Caco-2 (cell line): ENCODE measurements around the gene SNX30. TPM values are rescaled to one million over a fixed set of nuclear protein-coding genes. Genes with fewer than 3 reads are reported as not detected.

ENCODE experiments used
- BruUV-seq: library from RNA; stranded (reverse); fragments of 400-500 nt; replicated peaks from 2 replicates; lab custom pipeline; 2021; lab: Mats Ljungman, UMichigan
- CTCF ChIA-PET: fragments of 300-600 bp; sonication (Branson Sonifier 250); formaldehyde crosslinking; loops from one replicate; lab custom pipeline; 2022; ENCODE audit warnings: antibody characterized with exemption; lab: Charles Lee
- POLR2A ChIA-PET: fragments of 300-600 bp; sonication (Branson Sonifier 250); formaldehyde crosslinking; loops from one replicate; lab custom pipeline; 2022; ENCODE audit warnings: antibody characterized with exemption; lab: Charles Lee
- DNase-seq, 2 experiments: peaks; one replicate each; pipeline versions ENCODE4 v3.0.0 to v3.0.0-alpha.2; 2020 to 2022
- H3K27me3 ChIP-seq: replicated peaks from 2 replicates; pipeline ENCODE4 v1.6.0; 2011; ENCODE audit warnings: low read length; ENCODE audit not compliant: control insufficient read depth, insufficient read depth
- H3K36me3 ChIP-seq: 2 replicates; pipeline ENCODE4 v1.5.1; 2011; ENCODE audit warnings: low read length; ENCODE audit not compliant: control insufficient read depth, insufficient read depth
- H3K4me1 ChIP-seq: fragments of 250-450 bp; sonication (Bioruptor Pico); 2 replicates; pipeline ENCODE4 v1.5.1; 2020; ENCODE audit warnings: mild to moderate bottlenecking
- H3K4me3 ChIP-seq: 2 replicates; pipeline ENCODE4 v1.5.1; 2011; ENCODE audit warnings: low read depth, mild to moderate bottlenecking, control low read depth, low read length
- H3K9me3 ChIP-seq: fragments of 250-450 bp; sonication (Bioruptor Pico); 2 replicates; pipeline ENCODE4 v1.5.1; 2020; ENCODE audit warnings: mild to moderate bottlenecking, moderate library complexity
- H3K27ac Mint-ChIP-seq: one replicate; pipeline ENCODE4 v1.8.0; 2022; ENCODE audit warnings: mixed read lengths; ENCODE audit not compliant: unreplicated experiment
- H3K27me3 Mint-ChIP-seq: one replicate; pipeline ENCODE4 v1.8.0; 2022; ENCODE audit warnings: mixed read lengths; ENCODE audit not compliant: insufficient read depth, unreplicated experiment
- H3K36me3 Mint-ChIP-seq: one replicate; pipeline ENCODE4 v1.8.0; 2022; ENCODE audit warnings: mild to moderate bottlenecking, mixed read lengths; ENCODE audit not compliant: insufficient read depth, unreplicated experiment
- H3K4me1 Mint-ChIP-seq: one replicate; pipeline ENCODE4 v1.8.0; 2022; ENCODE audit warnings: low read depth, mixed read lengths; ENCODE audit not compliant: unreplicated experiment
- H3K4me3 Mint-ChIP-seq: one replicate; pipeline ENCODE4 v1.8.0; 2022; ENCODE audit warnings: mild to moderate bottlenecking, moderate library complexity, mixed read lengths; ENCODE audit not compliant: unreplicated experiment
- H3K9me3 Mint-ChIP-seq: one replicate; pipeline ENCODE4 v1.8.0; 2022; ENCODE audit warnings: mixed read lengths; ENCODE audit not compliant: unreplicated experiment
- CTCF ChIP-seq, 2 experiments: fragments of 200-600 bp in 1 of 2; IDR thresholded peaks; 1 replicate in 1 of 2; 2 replicates in 1 of 2; pipeline versions ENCODE4 v1.5.1 to v1.8.0; 2011 to 2022; ENCODE audit warnings: antibody characterized with exemption in 1 of 2, control low read depth in 1 of 2, inconsistent platforms in 1 of 2, low read depth in 1 of 2, low read length in 1 of 2, mild to moderate bottlenecking in 1 of 2, moderate library complexity in 1 of 2; ENCODE audit not compliant: insufficient read depth in 1 of 2, severe bottlenecking in 1 of 2, unreplicated experiment in 1 of 2
- intact Hi-C: fragments of 100-400 bp; cut with micrococcal nuclease; formaldehyde crosslinking; loops from one replicate; pipeline ENCODE4 v1.10.0; 2022; ENCODE audit not compliant: unreplicated experiment
- total RNA-seq: library from RNA; stranded (reverse); gene quantifications from 2 replicates; pipeline ENCODE4 v1.2.3, GENCODE V29; 2022

Gene SNX30
- total RNA-seq, 1 experiment from 2014 or later, result 21.8 TPM

- no peaks in the 10 kb centered on the region; the same call in 1 of the 2 replicates for H3K36me3 ChIP-seq
- peak; percentile 81 to 85 for DNase-seq
- H3K27me3 ChIP-seq, result no peaks in the 10 kb centered on the region
- no peaks in the 10 kb centered on the region for H3K27me3 Mint-ChIP-seq
- intact Hi-C loops, result loop anchor here (1.0 kb wide), 4 partner anchors 27 to 76 kb away; partner anchors contain the start of gene SNX30
- no TSS peak for BruUV-seq
- CTCF ChIA-PET, result interaction anchor here (0.5 to 1.1 kb wide), 6 partner anchors 10 to 348 kb away, joined by 3 to 18 read pairs (median 6); partner anchors contain the start of genes INIP and SNX30
- POLR2A ChIA-PET, result interaction anchor here (0.6 kb wide), 1 partner anchor 1188 kb away, joined by 5 read pairs; no protein-coding TSS in a partner anchor
- no peaks in the 10 kb centered on the region for H3K9me3 Mint-ChIP-seq
- H3K27ac Mint-ChIP-seq, result no peak overlapping the region
- peaks cover 9% of the 10 kb centered on the region for H3K36me3 Mint-ChIP-seq
- no peak overlapping the region for H3K4me3 ChIP-seq
- H3K9me3 ChIP-seq, result no peaks in the 10 kb centered on the region
- H3K4me1 Mint-ChIP-seq, result no peaks in the 10 kb centered on the region
- no peak overlapping the region for H3K4me3 Mint-ChIP-seq
- TF ChIP-seq CTCF (IDR thresholded peaks at IDR 0.05; ENCODE audit: insufficient read depth in 1 of 2, low read depth in 1 of 2, low read length in 1 of 2, severe bottlenecking in 1 of 2, unreplicated experiment in 1 of 2), result peak; percentile 83 to 90
- no peaks in the 10 kb centered on the region for H3K4me1 ChIP-seq
These were observed 42.8 kb downstream of the SNX30 start for GRCh38 chr9:112793213-112793810.

GRCh38 chr9:112794731-112795130, 44.2 kb downstream of the SNX30 start:
- no peak for TF ChIP-seq CTCF (IDR thresholded peaks at IDR 0.05; ENCODE audit: insufficient read depth in 1 of 2, low read depth in 1 of 2, low read length in 1 of 2, severe bottlenecking in 1 of 2, unreplicated experiment in 1 of 2)
- Mint-ChIP-seq H3K27me3 (no peaks in the 10 kb centered on the region), H3K27ac (no peak overlapping the region), H3K9me3 (no peaks in the 10 kb centered on the region), H3K4me3 (no peak overlapping the region), H3K4me1 (no peaks in the 10 kb centered on the region), H3K36me3 (peaks cover 9% of the 10 kb centered on the region)
- BruUV-seq, result no TSS peak
- Histone ChIP-seq H3K27me3 (no peaks in the 10 kb centered on the region), H3K4me1 (no peaks in the 10 kb centered on the region), H3K9me3 (no peaks in the 10 kb centered on the region), H3K36me3 (no peaks in the 10 kb centered on the region; the same call in 1 of the 2 replicates), H3K4me3 (no peak overlapping the region)
- CTCF ChIA-PET, result no interaction called here
- DNase-seq, result no peak
- POLR2A ChIA-PET, result interaction anchor here (0.5 kb wide), 1 partner anchor 630 kb away, joined by 3 read pairs; no protein-coding TSS in a partner anchor
- intact Hi-C loops, result no loop called here

GRCh38 chr9:112795921-112796320, 45.4 kb downstream of the SNX30 start:
- Histone ChIP-seq H3K4me1 (no peaks in the 10 kb centered on the region), H3K27me3 (no peaks in the 10 kb centered on the region), H3K36me3 (no peaks in the 10 kb centered on the region; the same call in 1 of the 2 replicates), H3K9me3 (no peaks in the 10 kb centered on the region), H3K4me3 (no peak overlapping the region)
- intact Hi-C loops, result no loop called here
- DNase-seq, result no peak
- Mint-ChIP-seq H3K36me3 (peaks cover 9% of the 10 kb centered on the region), H3K9me3 (no peaks in the 10 kb centered on the region), H3K27ac (no peak overlapping the region), H3K4me1 (no peaks in the 10 kb centered on the region), H3K4me3 (no peak overlapping the region), H3K27me3 (no peaks in the 10 kb centered on the region)
- TF ChIP-seq CTCF (IDR thresholded peaks at IDR 0.05; ENCODE audit: insufficient read depth in 1 of 2, low read depth in 1 of 2, low read length in 1 of 2, severe bottlenecking in 1 of 2, unreplicated experiment in 1 of 2), result no peak
- BruUV-seq, result no TSS peak
- ChIA-PET CTCF (no interaction called here), POLR2A (no interaction called here)
